GM12892 (cell line): Measurements from ENCODE around the gene FYB2.

ENCODE experiments used
- POLR2A ChIP-seq: IDR thresholded peaks from 2 replicates; pipeline ENCODE4 v1.6.1; 2011; ENCODE audit warnings: low read depth, low read length, control low read depth
- POLR2AphosphoS5 ChIP-seq: IDR thresholded peaks from 2 replicates; pipeline ENCODE4 v1.6.1; 2011; ENCODE audit warnings: low read depth, low read length, control low read depth
- TAF1 ChIP-seq: IDR thresholded peaks from 2 replicates; pipeline ENCODE4 v1.6.1; 2011; ENCODE audit warnings: low read depth, mild to moderate bottlenecking, control low read depth, low read length, borderline replicate concordance

DNA sequence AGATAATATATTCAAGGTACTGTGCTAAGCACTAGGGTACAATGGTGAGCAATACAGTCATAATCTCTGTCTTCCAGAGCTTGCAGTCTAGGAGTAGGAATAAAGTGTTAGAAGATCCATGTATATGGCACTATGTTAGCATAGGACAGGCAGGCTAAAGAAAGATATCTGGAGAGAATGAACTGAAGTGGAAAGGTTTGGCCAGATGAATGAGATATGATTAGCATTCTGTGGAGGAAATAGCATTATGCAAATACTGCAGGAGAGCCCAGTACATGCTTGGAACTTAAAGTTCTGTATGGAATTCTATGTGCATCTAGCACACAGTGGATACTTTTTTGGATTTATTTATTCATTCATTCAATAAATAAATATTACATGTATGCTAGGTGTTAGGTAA lies 40.1 kb upstream of the FYB2 start:
- no peak for TF ChIP-seq POLR2A
- TF ChIP-seq TAF1: no peak
- TF ChIP-seq POLR2AphosphoS5: no peak
